BJ (cell line): Measurements from ENCODE around the gene RASGRF1. TPM values are rescaled to one million over a fixed set of nuclear protein-coding genes. Genes with fewer than 3 reads are reported as not detected.

ENCODE experiments used
- CTCF ChIA-PET: fragments of 350-600 bp; formaldehyde crosslinking; extraction: SDS; loops from one replicate; lab custom pipeline; 2021; ENCODE audit warnings: antibody characterized with exemption, inconsistent platforms; lab: Yijun Ruan, JAX
- POLR2A ChIA-PET: fragments of 300-600 bp; sonication (Branson Sonifier 250); formaldehyde crosslinking; extraction: SDS; loops from one replicate; lab custom pipeline; 2021; ENCODE audit warnings: antibody characterized with exemption; lab: Charles Lee
- DNase-seq: peaks from one replicate; pipeline ENCODE4 v3.0.0-alpha.2; 2011; ENCODE audit warnings: low read depth
- H3K27me3 ChIP-seq: 2 replicates; pipeline ENCODE4 v1.6.0; 2011; ENCODE audit warnings: low read length; ENCODE audit not compliant: control insufficient read depth, insufficient read depth
- H3K36me3 ChIP-seq: 2 replicates; pipeline ENCODE4 v1.5.1; 2011; ENCODE audit warnings: low read length; ENCODE audit not compliant: control insufficient read depth, insufficient read depth
- H3K4me3 ChIP-seq: 2 replicates; pipeline ENCODE4 v1.5.1; 2011; ENCODE audit warnings: low read depth, mild to moderate bottlenecking, control low read depth, low read length
- polyA plus RNA-seq: library from polyadenylated mRNA; depleted of rRNA; stranded (reverse); fragments of >200 nt; gene quantifications from 2 replicates; pipeline ENCODE4 v1.2.3, GENCODE V29; 2011
- TF ChIP-seq, protein P1 (sequence below): IDR thresholded peaks from 2 replicates; pipeline ENCODE4 v1.5.1; 2011; ENCODE audit warnings: low read depth, mild to moderate bottlenecking, control low read depth, inconsistent platforms, low read length, moderate library complexity; ENCODE audit not compliant: insufficient read depth

The RASGRF1 gene
- polyA plus RNA-seq, 1 experiment: 0.31 TPM

DNA sequence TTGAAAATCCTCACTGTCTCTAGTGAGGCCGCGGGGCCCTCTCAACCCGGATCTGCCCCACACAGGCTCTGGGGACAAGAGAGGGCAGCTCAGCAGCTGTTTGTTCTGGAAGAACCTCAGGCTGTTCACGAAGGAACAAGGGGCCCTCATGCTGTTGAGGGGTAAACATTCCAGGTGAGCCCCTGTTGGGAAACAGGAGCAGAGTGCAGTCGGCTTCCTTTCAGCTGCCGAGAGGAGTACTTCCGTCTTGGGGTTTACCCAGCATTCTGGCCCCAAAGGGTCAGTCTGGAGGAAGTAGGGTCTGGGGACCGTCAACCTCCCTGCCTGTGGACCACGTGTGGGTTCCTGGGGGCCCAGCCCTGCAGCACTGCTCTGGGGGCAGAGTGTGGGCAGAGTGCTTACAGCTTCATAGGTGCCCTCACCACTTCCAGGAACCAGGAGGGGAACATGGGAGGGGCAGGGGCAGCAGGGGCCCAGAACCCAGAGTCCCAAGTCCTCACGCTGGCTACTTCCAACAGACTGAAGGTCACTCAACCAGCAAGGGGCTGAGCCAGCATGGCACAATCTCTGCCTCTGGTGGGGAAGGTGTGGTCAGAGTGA lies 96.5 kb downstream of the RASGRF1 start:
- Histone ChIP-seq H3K36me3 (no peaks in the 10 kb centered on the region), H3K4me3 (no peak overlapping the region), H3K27me3 (no peaks in the 10 kb centered on the region)
- ChIA-PET CTCF (interaction anchor here (0.9 kb wide), 1 partner anchor 13 kb away, joined by 3 read pairs; no protein-coding TSS in a partner anchor), POLR2A (no interaction called here)
- no peak for DNase-seq
- TF ChIP-seq, protein P1, sequence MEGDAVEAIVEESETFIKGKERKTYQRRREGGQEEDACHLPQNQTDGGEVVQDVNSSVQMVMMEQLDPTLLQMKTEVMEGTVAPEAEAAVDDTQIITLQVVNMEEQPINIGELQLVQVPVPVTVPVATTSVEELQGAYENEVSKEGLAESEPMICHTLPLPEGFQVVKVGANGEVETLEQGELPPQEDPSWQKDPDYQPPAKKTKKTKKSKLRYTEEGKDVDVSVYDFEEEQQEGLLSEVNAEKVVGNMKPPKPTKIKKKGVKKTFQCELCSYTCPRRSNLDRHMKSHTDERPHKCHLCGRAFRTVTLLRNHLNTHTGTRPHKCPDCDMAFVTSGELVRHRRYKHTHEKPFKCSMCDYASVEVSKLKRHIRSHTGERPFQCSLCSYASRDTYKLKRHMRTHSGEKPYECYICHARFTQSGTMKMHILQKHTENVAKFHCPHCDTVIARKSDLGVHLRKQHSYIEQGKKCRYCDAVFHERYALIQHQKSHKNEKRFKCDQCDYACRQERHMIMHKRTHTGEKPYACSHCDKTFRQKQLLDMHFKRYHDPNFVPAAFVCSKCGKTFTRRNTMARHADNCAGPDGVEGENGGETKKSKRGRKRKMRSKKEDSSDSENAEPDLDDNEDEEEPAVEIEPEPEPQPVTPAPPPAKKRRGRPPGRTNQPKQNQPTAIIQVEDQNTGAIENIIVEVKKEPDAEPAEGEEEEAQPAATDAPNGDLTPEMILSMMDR: no peak

DNA sequence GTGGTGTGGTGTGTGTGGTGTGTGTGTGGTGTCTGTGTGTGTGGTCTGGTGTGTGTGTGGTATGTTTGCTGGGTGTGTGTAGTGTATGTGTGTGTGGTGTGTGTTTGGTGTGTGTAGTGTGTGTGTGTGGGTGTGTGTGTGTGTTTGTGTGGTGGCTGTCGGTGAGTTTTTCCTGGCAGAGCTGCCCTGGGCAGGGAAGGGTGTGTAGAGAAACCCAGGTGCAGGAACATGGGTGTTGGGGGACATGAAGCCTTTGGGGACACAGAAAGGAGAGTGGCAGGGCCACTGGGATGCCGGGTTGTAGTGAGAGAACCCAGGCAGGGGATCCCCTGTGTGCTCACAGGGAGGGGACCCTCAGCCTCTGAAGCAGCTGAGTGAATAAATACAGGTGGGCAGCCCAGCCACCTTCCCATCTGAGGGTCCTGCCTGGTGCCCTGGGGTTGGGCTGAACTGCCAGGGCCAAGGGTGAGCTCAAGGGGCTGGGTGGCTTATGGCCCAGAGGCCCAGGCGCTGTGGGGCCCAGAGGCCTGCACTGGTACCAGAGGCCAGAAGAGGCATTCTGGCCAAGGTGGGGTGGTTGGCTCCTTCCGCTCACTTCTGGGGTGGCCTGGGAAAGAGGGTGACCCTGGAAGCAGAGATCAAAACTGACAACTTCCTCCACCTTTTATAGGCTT lies 97.2 kb downstream of the RASGRF1 start:
- no peak for DNase-seq
- no peaks in the 10 kb centered on the region for H3K27me3 ChIP-seq
- no peak overlapping the region for H3K4me3 ChIP-seq
- TF ChIP-seq, protein P1: no peak
- H3K36me3 ChIP-seq: no peaks in the 10 kb centered on the region
- ChIA-PET CTCF (no interaction called here), POLR2A (no interaction called here)

DNA sequence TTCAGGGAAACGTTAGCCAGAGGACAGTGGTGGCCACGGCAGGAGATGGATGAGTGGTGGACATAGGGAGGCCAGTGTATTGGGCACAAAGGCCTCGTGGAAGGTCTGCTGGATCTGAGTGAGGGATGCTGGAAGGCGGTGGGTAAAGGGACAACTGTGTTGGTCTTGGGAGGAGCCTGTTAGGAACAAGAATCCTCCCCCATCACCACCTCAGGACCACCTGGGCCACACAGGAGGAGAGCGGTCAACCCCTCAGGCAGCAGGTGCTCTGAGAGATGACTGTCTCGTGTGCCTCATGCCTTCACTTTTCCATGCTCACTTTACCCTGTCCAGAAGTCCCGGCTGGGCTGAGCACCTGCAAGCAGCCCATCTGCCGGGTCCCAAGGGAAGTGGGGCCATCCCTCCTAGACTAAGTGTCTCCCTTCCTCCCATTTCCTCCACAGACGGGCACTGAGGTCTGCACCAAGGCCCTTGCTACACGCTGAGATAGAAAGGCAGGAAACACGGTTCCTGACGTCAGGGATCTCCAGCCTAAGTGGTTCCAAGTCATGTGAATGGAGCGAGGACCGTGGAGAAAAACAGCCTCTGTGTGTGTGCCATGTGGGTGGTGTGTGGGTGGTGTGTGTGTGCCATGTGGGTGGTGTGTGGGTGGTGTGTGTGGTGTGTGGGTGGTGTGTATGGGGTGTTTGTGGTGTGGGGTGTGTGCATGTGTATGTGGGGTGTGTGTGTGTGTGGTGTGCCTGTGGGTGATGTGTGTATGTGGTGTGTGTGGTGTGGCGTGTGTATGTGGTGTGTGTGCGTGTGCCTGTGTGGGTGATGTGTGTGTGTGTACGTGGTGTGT lies 97.9 kb downstream of the RASGRF1 start:
- TF ChIP-seq, protein P1: no peak
- Histone ChIP-seq H3K27me3 (no peaks in the 10 kb centered on the region), H3K36me3 (no peaks in the 10 kb centered on the region), H3K4me3 (no peak overlapping the region)
- POLR2A ChIA-PET: no interaction called here
- CTCF ChIA-PET: no interaction called here
- DNase-seq: no peak

DNA sequence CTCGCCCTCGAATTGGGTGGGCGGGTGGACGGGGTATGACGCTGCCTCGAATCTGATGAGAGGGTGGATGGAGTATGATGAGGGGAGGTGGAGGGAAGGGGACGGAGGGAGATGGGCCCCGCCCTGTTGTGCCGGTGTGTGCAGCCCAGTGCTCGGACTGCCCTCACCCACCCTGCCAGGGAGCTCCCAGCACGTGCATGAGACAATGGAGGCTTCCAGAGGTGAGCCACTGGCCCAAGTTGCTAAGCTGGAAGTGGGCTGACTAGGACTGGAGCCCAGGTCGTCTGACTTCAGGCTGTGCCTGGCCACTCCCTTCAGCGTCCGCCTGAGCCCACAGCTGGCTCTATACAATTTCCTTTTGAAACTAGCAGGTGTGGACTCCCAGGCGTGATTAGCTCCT lies 98.7 kb downstream of the RASGRF1 start:
- CTCF ChIA-PET: interaction anchor here (0.6 to 1.1 kb wide), 3 partner anchors 12 to 679 kb away, joined by 3 to 4 read pairs (median 3); no protein-coding TSS in a partner anchor
- DNase-seq: no peak

More for the DNA sequence above, 98.7 kb downstream of the RASGRF1 start:
- Histone ChIP-seq H3K4me3 (no peak overlapping the region), H3K27me3 (no peaks in the 10 kb centered on the region), H3K36me3 (no peaks in the 10 kb centered on the region)
- POLR2A ChIA-PET: no interaction called here
- TF ChIP-seq, protein P1: no peak
